Activated CD8-positive, alpha-beta T cell treated with anti-CD3 and anti-CD28 coated beads, Interleukin-2, amount 10 ng/mL, durations not matched to agents 7 days and 5 days (primary cell): Measurements from ENCODE around the gene ZFP1. TPM values are rescaled to one million over a fixed set of nuclear protein-coding genes. Genes with fewer than 3 reads are reported as not detected.
"Not testable (repeated sequence)": the region's sequence is repeated elsewhere in the genome, so short reads cannot be mapped to it uniquely, and the experiment has no call there.

Experiments
- ATAC-seq: fragments of 150-1000 bp; cut with Tn5 transposase; one replicate; pipeline ENCODE4 v1.10.0; 2021; ENCODE audit warnings: moderate library complexity
- CTCF ChIA-PET: fragments of 350-600 bp; sonication (Branson Sonifier 250); formaldehyde crosslinking; loops from one replicate; lab custom pipeline; 2021; ENCODE audit warnings: antibody characterized with exemption; lab: Charles Lee
- POLR2A ChIA-PET: fragments of 350-600 bp; sonication (Branson Sonifier 250); formaldehyde crosslinking; loops from one replicate; lab custom pipeline; 2021; ENCODE audit warnings: antibody characterized with exemption; lab: Charles Lee
- DNase-seq: peaks from one replicate; pipeline ENCODE4 v3.0.0-alpha.2; 2020
- H3K27ac Mint-ChIP-seq: one replicate; pipeline ENCODE4 v1.8.0; 2021; ENCODE audit warnings: mild to moderate bottlenecking, mixed read lengths
- H3K27me3 Mint-ChIP-seq: one replicate; pipeline ENCODE4 v1.8.0; 2021; ENCODE audit warnings: low read depth, mixed read lengths
- H3K36me3 Mint-ChIP-seq: one replicate; pipeline ENCODE4 v1.8.0; 2021; ENCODE audit warnings: low read depth, mixed read lengths
- H3K4me1 Mint-ChIP-seq: one replicate; pipeline ENCODE4 v1.8.0; 2021; ENCODE audit warnings: low read depth, mixed read lengths
- H3K4me3 Mint-ChIP-seq: one replicate; pipeline ENCODE4 v1.8.0; 2021; ENCODE audit warnings: mild to moderate bottlenecking, mixed read lengths
- H3K9me3 Mint-ChIP-seq: one replicate; pipeline ENCODE4 v1.8.0; 2022; ENCODE audit warnings: mixed read lengths; ENCODE audit not compliant: insufficient read depth
- total RNA-seq, 2 experiments: library from RNA; stranded (reverse); gene quantifications; one replicate each; pipeline ENCODE4 v1.2.3, GENCODE V29; 2021

ZFP1 gene
- total RNA-seq, 2 experiments from 2014 or later: 18.3 to 19.5 TPM

- not testable (repeated sequence) for H3K4me1 Mint-ChIP-seq, H3K4me3 Mint-ChIP-seq, DNase-seq, H3K36me3 Mint-ChIP-seq, H3K27me3 Mint-ChIP-seq, ATAC-seq, H3K27ac Mint-ChIP-seq
- POLR2A ChIA-PET: interaction anchor here (0.6 kb wide), 1 partner anchor 241 kb away, joined by 3 read pairs; no protein-coding TSS in a partner anchor
- CTCF ChIA-PET: interaction anchor here (1.6 kb wide), 1 partner anchor 18 kb away, joined by 4 read pairs; no protein-coding TSS in a partner anchor
- peaks cover 15% of the 10 kb centered on the region for H3K9me3 Mint-ChIP-seq
Observed at GRCh38 chr16:75129421-75130149, 18.7 kb upstream of the ZFP1 start.

- ChIA-PET POLR2A (no interaction called here), CTCF (interaction anchor here (1.6 kb wide), 1 partner anchor 19 kb away, joined by 4 read pairs; no protein-coding TSS in a partner anchor)
- Mint-ChIP-seq H3K27me3 (peaks cover 7% of the 10 kb centered on the region), H3K4me3 (no peak overlapping the region), H3K36me3 (no peaks in the 10 kb centered on the region), H3K4me1 (peaks cover 7% of the 10 kb centered on the region), H3K9me3 (peaks cover 15% of the 10 kb centered on the region), H3K27ac (no peak overlapping the region)
- ATAC-seq: no peak
- no peak for DNase-seq
Observed at GRCh38 chr16:75130150-75130771, 18.1 kb upstream of the ZFP1 start.

- no peak for ATAC-seq
- POLR2A ChIA-PET: no interaction called here
- Mint-ChIP-seq H3K4me1 (peaks cover 7% of the 10 kb centered on the region), H3K27me3 (peaks cover 7% of the 10 kb centered on the region), H3K27ac (no peak overlapping the region), H3K36me3 (no peaks in the 10 kb centered on the region), H3K4me3 (no peak overlapping the region), H3K9me3 (peaks cover 15% of the 10 kb centered on the region)
- CTCF ChIA-PET: interaction anchor here (0.7 kb wide), 1 partner anchor 1645 kb away, joined by 3 read pairs; no protein-coding TSS in a partner anchor
- no peak for DNase-seq
Observed at GRCh38 chr16:75131081-75131480, 17.2 kb upstream of the ZFP1 start.

GRCh38 chr16:75138233-75138632 lies 10.1 kb upstream of the ZFP1 start:
- POLR2A ChIA-PET: no interaction called here
- Mint-ChIP-seq H3K27me3 (no peaks in the 10 kb centered on the region), H3K9me3 (no peaks in the 10 kb centered on the region), H3K36me3 (no peaks in the 10 kb centered on the region), H3K4me3 (no peak overlapping the region), H3K27ac (no peak overlapping the region), H3K4me1 (peaks cover 8% of the 10 kb centered on the region)
- CTCF ChIA-PET: no interaction called here
- ATAC-seq (no peak), DNase-seq (no peak)

GRCh38 chr16:75138636-75139035 lies 9.7 kb upstream of the ZFP1 start:
- Mint-ChIP-seq H3K9me3 (no peaks in the 10 kb centered on the region), H3K27ac (no peak overlapping the region), H3K4me3 (no peak overlapping the region), H3K36me3 (no peaks in the 10 kb centered on the region), H3K27me3 (no peaks in the 10 kb centered on the region), H3K4me1 (peaks cover 8% of the 10 kb centered on the region)
- ATAC-seq: no peak
- peak; percentile 26 for DNase-seq
- POLR2A ChIA-PET: no interaction called here
- CTCF ChIA-PET: no interaction called here

- ATAC-seq (no peak), DNase-seq (no peak)
- ChIA-PET CTCF (interaction anchor here (1.2 kb wide), 1 partner anchor 28 kb away, joined by 5 read pairs; no protein-coding TSS in a partner anchor), POLR2A (no interaction called here)
- Mint-ChIP-seq H3K27me3 (no peaks in the 10 kb centered on the region), H3K4me1 (peaks cover 8% of the 10 kb centered on the region), H3K36me3 (no peaks in the 10 kb centered on the region), H3K4me3 (no peak overlapping the region), H3K9me3 (no peaks in the 10 kb centered on the region), H3K27ac (no peak overlapping the region)
Observed at GRCh38 chr16:75139498-75139897, 8.8 kb upstream of the ZFP1 start.

- H3K36me3 Mint-ChIP-seq: peaks cover 1% of the 10 kb centered on the region
Observed at GRCh38 chr16:75143941-75144340, 4.4 kb upstream of the ZFP1 start.

GRCh38 chr16:75147968-75148310 lies 385 bp upstream of the ZFP1 start:
- H3K27ac Mint-ChIP-seq: no peak overlapping the region
- ChIA-PET POLR2A (interaction anchor here (0.6 kb wide), 1 partner anchor 145 kb away, joined by 3 read pairs; no protein-coding TSS in a partner anchor), CTCF (interaction anchor here (1.2 to 1.7 kb wide), 3 partner anchors 37 to 150 kb away, joined by 4 to 5 read pairs (median 4); no protein-coding TSS in a partner anchor)
- peaks cover 29% of the 10 kb centered on the region for H3K4me1 Mint-ChIP-seq
- no peak for ATAC-seq
- H3K9me3 Mint-ChIP-seq: peaks cover 26% of the 10 kb centered on the region
- H3K36me3 Mint-ChIP-seq: peaks cover 33% of the 10 kb centered on the region
- no peak for DNase-seq
- H3K27me3 Mint-ChIP-seq: no peaks in the 10 kb centered on the region
- H3K4me3 Mint-ChIP-seq: peak overlapping the region; percentile 86

More at GRCh38 chr16:75143941-75144340, 4.4 kb upstream of the ZFP1 start:
- ATAC-seq (no peak), DNase-seq (no peak)
- Mint-ChIP-seq H3K4me1 (peaks cover 9% of the 10 kb centered on the region), H3K27me3 (no peaks in the 10 kb centered on the region), H3K9me3 (no peaks in the 10 kb centered on the region), H3K27ac (no peak overlapping the region), H3K4me3 (no peak overlapping the region)
- POLR2A ChIA-PET: no interaction called here
- CTCF ChIA-PET: no interaction called here

GRCh38 chr16:75151798-75152197 lies 3.5 kb downstream of the ZFP1 start:
- no peak for DNase-seq
- Mint-ChIP-seq H3K27me3 (no peaks in the 10 kb centered on the region), H3K36me3 (peaks cover 62% of the 10 kb centered on the region), H3K4me1 (peaks cover 29% of the 10 kb centered on the region), H3K27ac (no peak overlapping the region), H3K9me3 (peaks cover 35% of the 10 kb centered on the region), H3K4me3 (no peak overlapping the region)
- no peak for ATAC-seq
- POLR2A ChIA-PET: no interaction called here
- CTCF ChIA-PET: no interaction called here

GRCh38 chr16:75152635-75153034 lies 4.3 kb downstream of the ZFP1 start:
- Mint-ChIP-seq H3K9me3 (peaks cover 35% of the 10 kb centered on the region), H3K27ac (no peak overlapping the region), H3K4me1 (peaks cover 26% of the 10 kb centered on the region), H3K4me3 (no peak overlapping the region), H3K36me3 (peaks cover 70% of the 10 kb centered on the region), H3K27me3 (no peaks in the 10 kb centered on the region)
- ATAC-seq (no peak), DNase-seq (no peak)
- POLR2A ChIA-PET: no interaction called here
- CTCF ChIA-PET: no interaction called here

- Mint-ChIP-seq H3K36me3 (peaks cover 70% of the 10 kb centered on the region), H3K4me1 (no peaks in the 10 kb centered on the region), H3K27me3 (no peaks in the 10 kb centered on the region), H3K9me3 (peaks cover 16% of the 10 kb centered on the region), H3K27ac (no peak overlapping the region), H3K4me3 (no peak overlapping the region)
- CTCF ChIA-PET: no interaction called here
- ATAC-seq (no peak), DNase-seq (no peak)
- POLR2A ChIA-PET: no interaction called here
Observed at GRCh38 chr16:75160386-75160785, 12.1 kb downstream of the ZFP1 start.

- peaks cover 61% of the 10 kb centered on the region for H3K9me3 Mint-ChIP-seq
- CTCF ChIA-PET: interaction anchor here (0.6 kb wide), 1 partner anchor 701 kb away, joined by 3 read pairs; no protein-coding TSS in a partner anchor
Observed at GRCh38 chr16:75169899-75170405, 21.6 kb downstream of the ZFP1 start.

More at GRCh38 chr16:75169899-75170405, 21.6 kb downstream of the ZFP1 start:
- peaks cover 70% of the 10 kb centered on the region for H3K36me3 Mint-ChIP-seq
- no peaks in the 10 kb centered on the region for H3K4me1 Mint-ChIP-seq
- DNase-seq: no peak
- no peak overlapping the region for H3K27ac Mint-ChIP-seq
- H3K4me3 Mint-ChIP-seq: no peak overlapping the region
- H3K27me3 Mint-ChIP-seq: no peaks in the 10 kb centered on the region
- no peak for ATAC-seq
- POLR2A ChIA-PET: no interaction called here
